Activated naive CD8-positive, alpha-beta T cell treated with anti-CD3 and anti-CD28 coated beads, Interleukin-2, amount 50 U/mL, for 24 hours (primary cell): Measurements from ENCODE around the gene HSPA12B.

Experiments used
- ATAC-seq: fragments of 150-1000 bp; cut with Tn5 transposase; one replicate; pipeline ENCODE4 v1.10.0; 2021
- DNase-seq: peaks from one replicate; pipeline ENCODE4 v3.0.0; 2021
- H3K27ac Mint-ChIP-seq: one replicate; pipeline ENCODE4 v1.8.0; 2021; ENCODE audit warnings: mild to moderate bottlenecking, mixed read lengths
- H3K27me3 Mint-ChIP-seq: one replicate; pipeline ENCODE4 v1.8.0; 2021; ENCODE audit warnings: mixed read lengths
- H3K36me3 Mint-ChIP-seq: one replicate; pipeline ENCODE4 v1.8.0; 2021; ENCODE audit warnings: low read depth, mixed read lengths
- H3K4me1 Mint-ChIP-seq: one replicate; pipeline ENCODE4 v1.8.0; 2021; ENCODE audit warnings: mixed read lengths
- H3K4me3 Mint-ChIP-seq: one replicate; pipeline ENCODE4 v1.8.0; 2021; ENCODE audit warnings: mild to moderate bottlenecking, moderate library complexity, mixed read lengths
- H3K9me3 Mint-ChIP-seq: one replicate; pipeline ENCODE4 v1.8.0; 2021; ENCODE audit warnings: mixed read lengths

Gene HSPA12B

DNA sequence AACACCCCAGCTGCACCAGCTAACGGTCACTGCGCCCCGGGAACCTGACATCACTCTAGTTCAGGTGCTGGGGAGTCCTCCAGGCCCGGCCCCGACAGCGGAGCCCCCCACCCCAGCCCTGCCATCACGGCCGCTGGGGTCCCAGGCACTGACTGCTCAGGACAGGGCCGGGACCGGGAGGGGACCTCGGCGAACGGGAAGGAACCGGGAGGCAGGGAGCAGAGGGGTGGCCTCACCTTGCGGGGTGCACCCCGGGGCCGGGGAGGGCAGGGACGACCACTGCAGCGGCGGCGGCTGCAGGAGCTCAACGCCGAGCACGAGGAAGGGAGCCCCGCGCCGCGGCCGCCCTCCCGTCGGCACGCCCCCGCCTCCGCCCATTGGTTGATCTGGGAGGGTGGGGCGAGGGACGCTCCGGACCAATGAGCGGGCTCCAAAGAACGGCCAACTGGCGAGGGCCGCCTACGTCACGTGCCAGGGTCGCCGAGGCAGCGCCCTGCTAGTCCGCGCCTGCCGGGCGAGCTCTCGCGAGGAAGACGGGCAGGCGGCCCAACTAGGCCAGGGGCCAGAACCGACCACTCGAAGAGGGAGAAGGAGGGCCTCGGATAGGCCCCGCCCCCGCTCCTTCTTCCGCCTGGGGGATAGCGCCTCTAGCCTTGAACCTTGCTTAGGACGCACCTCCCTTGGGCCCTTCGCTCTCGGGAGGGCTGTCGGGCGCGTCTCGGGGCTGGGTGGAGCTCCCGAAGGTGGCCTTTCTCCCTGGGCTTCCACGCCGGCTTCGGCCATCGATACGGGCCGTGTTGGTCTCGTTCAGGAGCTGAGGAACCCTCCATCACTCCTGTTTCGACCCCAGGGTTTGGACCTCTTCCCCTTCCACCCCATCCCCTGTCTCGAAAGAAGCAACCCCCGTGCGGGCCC lies 35.2 kb downstream of the HSPA12B start, which contains the start of gene ADISSP:
Gene ADISSP (minus strand): TSS at position 327 of the 915 bp plus-strand sequence. CDS start 7,653 bp downstream, outside the sequence.
- Mint-ChIP-seq H3K27me3 (no peaks in the 10 kb centered on the region), H3K4me3 (peak within 1 kb of the TSS; percentile 88), H3K4me1 (peaks cover 27% of the 10 kb centered on the region), H3K36me3 (no peaks in the 10 kb centered on the region), H3K27ac (peak within 1 kb of the TSS; percentile 89), H3K9me3 (no peaks in the 10 kb centered on the region)
- DNase-seq (peak; percentile 98), ATAC-seq (peak; percentile 94)

GRCh38 chr20:3768342-3769130 lies 36.1 kb downstream of the HSPA12B start:
- Mint-ChIP-seq H3K36me3 (no peaks in the 10 kb centered on the region), H3K9me3 (no peaks in the 10 kb centered on the region), H3K27me3 (no peaks in the 10 kb centered on the region), H3K27ac (peak overlapping the region; percentile 89), H3K4me3 (peak overlapping the region; percentile 88), H3K4me1 (peaks cover 27% of the 10 kb centered on the region)
- DNase-seq (peak; percentile 81), ATAC-seq (peak; percentile 64)

- H3K27me3 Mint-ChIP-seq: no peaks in the 10 kb centered on the region
- no peak overlapping the region for H3K4me3 Mint-ChIP-seq
These were observed 39.1 kb downstream of the HSPA12B start for GRCh38 chr20:3771552-3772058.

DNA sequence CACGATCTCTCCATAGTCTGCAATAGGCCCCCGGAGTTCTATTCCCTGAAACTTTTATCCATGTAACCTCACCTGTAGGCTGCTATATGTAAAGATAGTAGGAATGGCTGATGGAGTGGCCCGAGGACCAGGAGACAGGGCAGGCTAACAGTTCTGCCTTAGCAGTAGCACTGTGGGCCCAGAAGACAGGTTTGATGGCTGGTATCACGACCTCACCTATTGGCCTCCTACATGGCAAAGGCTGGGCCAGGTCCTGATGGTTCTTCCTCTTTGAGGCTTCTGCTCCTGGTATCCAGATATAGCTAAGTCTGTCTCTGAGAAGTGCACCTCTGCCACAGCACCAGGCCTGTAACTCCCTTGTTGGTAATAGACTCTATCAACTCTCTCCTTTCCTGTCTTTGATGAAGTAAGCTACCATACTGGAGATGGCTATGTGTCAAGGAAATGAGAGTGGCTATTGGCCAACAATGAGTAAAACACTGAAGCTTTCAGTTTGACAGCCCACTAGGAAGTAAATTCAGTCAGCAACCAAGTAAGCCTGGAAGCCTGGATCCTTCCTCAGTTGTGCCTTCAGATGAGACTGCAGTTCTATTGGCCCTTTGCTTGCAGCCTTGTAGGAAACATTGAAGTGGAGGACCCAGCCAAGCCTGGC lies 43.1 kb downstream of the HSPA12B start:
- no peak overlapping the region for H3K4me3 Mint-ChIP-seq
- no peaks in the 10 kb centered on the region for H3K9me3 Mint-ChIP-seq
- peaks cover 13% of the 10 kb centered on the region for H3K4me1 Mint-ChIP-seq
- no peak for ATAC-seq
- DNase-seq: no peak
- H3K36me3 Mint-ChIP-seq: no peaks in the 10 kb centered on the region
- no peak overlapping the region for H3K27ac Mint-ChIP-seq
- peaks cover 10% of the 10 kb centered on the region for H3K27me3 Mint-ChIP-seq

More at GRCh38 chr20:3771552-3772058, 39.1 kb downstream of the HSPA12B start:
- DNase-seq: no peak
- Mint-ChIP-seq H3K27ac (no peak overlapping the region), H3K36me3 (no peaks in the 10 kb centered on the region), H3K4me1 (peaks cover 17% of the 10 kb centered on the region), H3K9me3 (no peaks in the 10 kb centered on the region)
- ATAC-seq: no peak

- Mint-ChIP-seq H3K27ac (no peak overlapping the region), H3K4me3 (peak overlapping the region; percentile 65), H3K27me3 (peaks cover 10% of the 10 kb centered on the region), H3K9me3 (no peaks in the 10 kb centered on the region), H3K36me3 (no peaks in the 10 kb centered on the region), H3K4me1 (peaks cover 28% of the 10 kb centered on the region)
- ATAC-seq: peak; percentile 20
- no peak for DNase-seq
These were observed 44.9 kb downstream of the HSPA12B start for GRCh38 chr20:3777381-3777715.

GRCh38 chr20:3777716-3778629 lies 45.5 kb downstream of the HSPA12B start:
- H3K27ac Mint-ChIP-seq: no peak overlapping the region
- H3K9me3 Mint-ChIP-seq: no peaks in the 10 kb centered on the region
- no peaks in the 10 kb centered on the region for H3K36me3 Mint-ChIP-seq
- peak; percentile 59 for DNase-seq
- peak overlapping the region; percentile 65 for H3K4me3 Mint-ChIP-seq
- H3K27me3 Mint-ChIP-seq: peaks cover 10% of the 10 kb centered on the region
- ATAC-seq: peak; percentile 60
- peaks cover 28% of the 10 kb centered on the region for H3K4me1 Mint-ChIP-seq

- peaks cover 33% of the 10 kb centered on the region for H3K4me1 Mint-ChIP-seq
- no peaks in the 10 kb centered on the region for H3K9me3 Mint-ChIP-seq
- ATAC-seq: no peak
- no peaks in the 10 kb centered on the region for H3K36me3 Mint-ChIP-seq
- H3K27ac Mint-ChIP-seq: no peak overlapping the region
- no peak overlapping the region for H3K4me3 Mint-ChIP-seq
- no peak for DNase-seq
- H3K27me3 Mint-ChIP-seq: peaks cover 10% of the 10 kb centered on the region
These were observed 46.5 kb downstream of the HSPA12B start for GRCh38 chr20:3778976-3779375.

- DNase-seq (peak; percentile 36), ATAC-seq (peak; percentile 57)
- peaks cover 45% of the 10 kb centered on the region for H3K4me1 Mint-ChIP-seq
- H3K27me3 Mint-ChIP-seq: peaks cover 10% of the 10 kb centered on the region
- peak within 1 kb of the TSS; percentile 41 for H3K4me3 Mint-ChIP-seq
- no peaks in the 10 kb centered on the region for H3K9me3 Mint-ChIP-seq
- no peak within 1 kb of the TSS for H3K27ac Mint-ChIP-seq
- H3K36me3 Mint-ChIP-seq: peaks cover 5% of the 10 kb centered on the region
These were observed 48.8 kb downstream of the HSPA12B start, which contains the start of gene SPEF1 for GRCh38 chr20:3781153-3781910. TSS of gene SPEF1 (minus strand) at chr20:3781448. CDS start at chr20:3781287, 161 bp downstream.

GRCh38 chr20:3782597-3782996 lies 50.1 kb downstream of the HSPA12B start:
- Mint-ChIP-seq H3K36me3 (peaks cover 5% of the 10 kb centered on the region), H3K27ac (no peak overlapping the region), H3K27me3 (peaks cover 10% of the 10 kb centered on the region), H3K9me3 (no peaks in the 10 kb centered on the region), H3K4me1 (peaks cover 45% of the 10 kb centered on the region), H3K4me3 (no peak overlapping the region)
- no peak for DNase-seq
- no peak for ATAC-seq

GRCh38 chr20:3783068-3783489 lies 50.6 kb downstream of the HSPA12B start:
- Mint-ChIP-seq H3K4me1 (peaks cover 46% of the 10 kb centered on the region), H3K9me3 (no peaks in the 10 kb centered on the region), H3K27me3 (peaks cover 10% of the 10 kb centered on the region), H3K36me3 (peaks cover 5% of the 10 kb centered on the region), H3K4me3 (no peak overlapping the region), H3K27ac (no peak overlapping the region)
- ATAC-seq: no peak
- no peak for DNase-seq

DNA sequence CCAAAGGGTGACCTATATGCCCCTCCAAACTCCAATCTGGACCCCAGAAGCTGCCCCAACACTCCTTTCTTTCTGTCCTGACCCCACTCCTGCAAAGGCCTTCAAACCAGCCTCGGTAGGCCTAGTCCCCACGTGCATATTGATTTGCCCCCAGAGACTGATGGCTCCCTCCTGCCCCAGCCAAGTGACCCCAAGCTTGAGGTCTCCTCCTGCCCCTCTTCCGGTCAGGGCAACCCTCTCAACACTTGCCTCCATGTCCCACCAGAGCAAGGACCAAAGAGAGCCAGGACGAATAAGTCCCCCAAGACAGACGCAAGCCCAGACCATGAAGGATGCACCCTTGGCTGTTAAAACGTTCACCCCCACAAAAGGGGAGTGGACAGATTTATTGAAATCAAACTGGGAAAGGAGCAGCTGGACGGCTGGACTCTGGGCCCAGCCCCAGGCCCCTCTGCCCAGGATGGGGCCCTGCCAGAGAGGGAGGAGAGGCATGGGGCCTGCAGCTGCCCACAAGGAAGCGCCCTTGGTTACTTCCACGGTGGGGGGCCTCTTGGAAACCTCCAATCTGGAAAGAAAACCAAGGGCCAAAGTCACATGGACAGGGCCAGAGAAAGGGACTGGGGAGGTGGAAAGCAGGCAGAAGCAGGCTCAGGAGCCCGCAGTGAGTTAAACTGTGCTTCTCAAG lies 51.2 kb downstream of the HSPA12B start:
- ATAC-seq (no peak), DNase-seq (no peak)
- peak overlapping the region; percentile 48 for H3K27ac Mint-ChIP-seq
- peaks cover 10% of the 10 kb centered on the region for H3K27me3 Mint-ChIP-seq
- H3K36me3 Mint-ChIP-seq: peaks cover 5% of the 10 kb centered on the region
- H3K9me3 Mint-ChIP-seq: no peaks in the 10 kb centered on the region
- no peak overlapping the region for H3K4me3 Mint-ChIP-seq
- H3K4me1 Mint-ChIP-seq: peaks cover 45% of the 10 kb centered on the region

- no peaks in the 10 kb centered on the region for H3K9me3 Mint-ChIP-seq
- H3K4me1 Mint-ChIP-seq: peaks cover 48% of the 10 kb centered on the region
These were observed 51.9 kb downstream of the HSPA12B start for GRCh38 chr20:3784216-3784853.

More at GRCh38 chr20:3784216-3784853, 51.9 kb downstream of the HSPA12B start:
- Mint-ChIP-seq H3K4me3 (peak overlapping the region; percentile 54), H3K27ac (peak overlapping the region; percentile 55), H3K36me3 (peaks cover 5% of the 10 kb centered on the region), H3K27me3 (peaks cover 5% of the 10 kb centered on the region)
- no peak for DNase-seq
- ATAC-seq: no peak
